Neural cell (in vitro differentiated cells): ENCODE data around the gene NOS1AP. TPM values are rescaled to one million over a fixed set of nuclear protein-coding genes. Genes with fewer than 3 reads are reported as not detected.

Source experiments
- H2AFZ ChIP-seq: fragments of 200-600, 300-800 bp; sonication (generic), shearing (Covaris generic); 2 replicates; pipeline ENCODE4 v1.6.0; 2014; ENCODE audit warnings: low read depth, mild to moderate bottlenecking, antibody characterized with exemption, low read length, moderate library complexity
- H3F3A ChIP-seq: fragments of 200-600 bp; shearing (Covaris generic); 2 replicates; pipeline ENCODE4 v1.6.1; 2016; ENCODE audit warnings: mild to moderate bottlenecking, moderate library complexity, mixed read lengths, antibody characterized with exemption, low read length; ENCODE audit not compliant: insufficient read depth, poor library complexity, severe bottlenecking
- H3K27ac ChIP-seq: fragments of 200-600, 300-800 bp; sonication (generic), shearing (Covaris generic); 2 replicates; pipeline ENCODE4 v1.5.1; 2014; ENCODE audit warnings: mild to moderate bottlenecking, low read length, moderate library complexity
- H3K27me3 ChIP-seq: fragments of 300-800, 200-600 bp; sonication (generic), shearing (Covaris generic); 2 replicates; pipeline ENCODE4 v1.6.0; 2014; ENCODE audit warnings: mild to moderate bottlenecking, low read depth, low read length, moderate library complexity; ENCODE audit not compliant: insufficient read depth
- H3K36me3 ChIP-seq: fragments of 300-800, 200-600 bp; sonication (generic), shearing (Covaris generic); 2 replicates; pipeline ENCODE4 v1.5.1; 2014; ENCODE audit warnings: mild to moderate bottlenecking, antibody characterized with exemption, low read length, moderate library complexity; ENCODE audit not compliant: insufficient read depth
- H3K4me2 ChIP-seq: fragments of 300-800, 200-600 bp; sonication (generic), shearing (Covaris generic); 2 replicates; pipeline ENCODE4 v1.6.0; 2014; ENCODE audit warnings: mild to moderate bottlenecking, low read length
- H3K4me3 ChIP-seq: fragments of 300-800, 200-600 bp; sonication (generic), shearing (Covaris generic); 2 replicates; pipeline ENCODE4 v1.5.1; 2014; ENCODE audit warnings: mild to moderate bottlenecking, low read length, moderate library complexity
- H3K79me2 ChIP-seq: fragments of 200-600 bp; shearing (Covaris generic); replicated peaks from 2 replicates; pipeline ENCODE4 v1.6.0; 2014; ENCODE audit warnings: mild to moderate bottlenecking, low read length, moderate library complexity; ENCODE audit not compliant: insufficient read depth
- H3K9ac ChIP-seq: fragments of 300-800, 200-600 bp; sonication (generic), shearing (Covaris generic); 2 replicates; pipeline ENCODE4 v1.6.1; 2016; ENCODE audit warnings: mild to moderate bottlenecking, low read length, mixed read lengths
- H3K9me2 ChIP-seq: fragments of 200-600 bp; shearing (Covaris generic); 2 replicates; pipeline ENCODE4 v1.6.1; 2016; ENCODE audit warnings: mild to moderate bottlenecking, low read length, mixed read lengths; ENCODE audit not compliant: insufficient read depth
- H3K9me3 ChIP-seq: fragments of 200-600, 300-800 bp; sonication (generic), shearing (Covaris generic); 2 replicates; pipeline ENCODE4 v1.6.1; 2016; ENCODE audit warnings: mild to moderate bottlenecking, mixed run types, low read length, moderate library complexity, mixed read lengths
- H4K20me1 ChIP-seq: fragments of 200-600 bp; shearing (Covaris generic); 2 replicates; pipeline ENCODE4 v1.6.1; 2016; ENCODE audit warnings: mild to moderate bottlenecking, mixed run types; ENCODE audit not compliant: insufficient read depth
- EP300 ChIP-seq: fragments of 450-650 bp; conservative IDR thresholded peaks from 2 replicates; pipeline ENCODE4 v1.6.1; 2014; ENCODE audit warnings: antibody characterized with exemption, mild to moderate bottlenecking, moderate library complexity; ENCODE audit not compliant: poor library complexity, severe bottlenecking
- EZH2 ChIP-seq: fragments of 200-600, 300-800 bp; shearing (Covaris generic), sonication (generic); IDR thresholded peaks from 2 replicates; pipeline ENCODE4 v1.6.1; 2014; ENCODE audit warnings: antibody characterized with exemption, low read length, borderline replicate concordance, mild to moderate bottlenecking; ENCODE audit not compliant: insufficient read depth, poor library complexity, severe bottlenecking
- MXI1 ChIP-seq: fragments of 450-650 bp; conservative IDR thresholded peaks from 2 replicates; pipeline ENCODE4 v1.6.1; 2014; ENCODE audit warnings: antibody characterized with exemption, mild to moderate bottlenecking; ENCODE audit not compliant: poor library complexity, severe bottlenecking
- POLR2AphosphoS5 ChIP-seq: IDR thresholded peaks from 2 replicates; pipeline ENCODE4 v1.6.1; 2012
- RAD21 ChIP-seq: fragments of 450-650 bp; conservative IDR thresholded peaks from 2 replicates; pipeline ENCODE4 v1.6.1; 2014; ENCODE audit warnings: antibody characterized with exemption, mild to moderate bottlenecking, moderate library complexity
- REST ChIP-seq: IDR thresholded peaks from 2 replicates; pipeline ENCODE4 v1.6.1; 2012; ENCODE audit warnings: borderline replicate concordance
- SMC3 ChIP-seq: fragments of 450-650 bp; conservative IDR thresholded peaks from 2 replicates; pipeline ENCODE4 v1.6.1; 2014; ENCODE audit warnings: antibody characterized with exemption, mild to moderate bottlenecking, moderate library complexity; ENCODE audit not compliant: poor library complexity
- TAF1 ChIP-seq: IDR thresholded peaks from 2 replicates; pipeline ENCODE4 v1.6.1; 2012; ENCODE audit warnings: low read depth
- polyA plus RNA-seq: library from polyadenylated mRNA; depleted of rRNA; stranded (reverse); fragments of >200 nt; gene quantifications from 2 replicates; pipeline ENCODE4 v1.2.3, GENCODE V29; 2014
- TF ChIP-seq, protein P1 (sequence below): fragments of 450-650 bp; IDR thresholded peaks from 2 replicates; pipeline ENCODE4 v1.5.1; 2014; ENCODE audit warnings: antibody characterized with exemption, mild to moderate bottlenecking, moderate library complexity; ENCODE audit not compliant: poor library complexity, severe bottlenecking

The NOS1AP gene
- polyA plus RNA-seq, 1 donor from 2014 or later = 5.3 TPM

GRCh38 chr1:162166917-162167615 lies 97.6 kb downstream of the NOS1AP start:
- Histone ChIP-seq H3K27ac (peak overlapping the region; percentile 89), H3K27me3 (no peaks in the 10 kb centered on the region), H3K4me3 (peak overlapping the region; percentile 55), H3K79me2 (peaks cover 25% of the 10 kb centered on the region), H2AFZ (no peak overlapping the region), H3K9ac (peak overlapping the region; percentile 63), H3K4me2 (peak overlapping the region; percentile 57), H3K9me3 (no peaks in the 10 kb centered on the region), H3K36me3 (no peaks in the 10 kb centered on the region), H3K9me2 (no peaks in the 10 kb centered on the region), H4K20me1 (no peaks in the 10 kb centered on the region), H3F3A (peaks cover 10% of the 10 kb centered on the region)
- TF ChIP-seq EP300 (peak; percentile 76), MXI1 (peak; percentile 16), RAD21 (no peak), TAF1 (no peak), SMC3 (peak; percentile 40), REST (no peak), EZH2 (no peak), POLR2AphosphoS5 (peak; percentile 73)
- TF ChIP-seq, protein P1, sequence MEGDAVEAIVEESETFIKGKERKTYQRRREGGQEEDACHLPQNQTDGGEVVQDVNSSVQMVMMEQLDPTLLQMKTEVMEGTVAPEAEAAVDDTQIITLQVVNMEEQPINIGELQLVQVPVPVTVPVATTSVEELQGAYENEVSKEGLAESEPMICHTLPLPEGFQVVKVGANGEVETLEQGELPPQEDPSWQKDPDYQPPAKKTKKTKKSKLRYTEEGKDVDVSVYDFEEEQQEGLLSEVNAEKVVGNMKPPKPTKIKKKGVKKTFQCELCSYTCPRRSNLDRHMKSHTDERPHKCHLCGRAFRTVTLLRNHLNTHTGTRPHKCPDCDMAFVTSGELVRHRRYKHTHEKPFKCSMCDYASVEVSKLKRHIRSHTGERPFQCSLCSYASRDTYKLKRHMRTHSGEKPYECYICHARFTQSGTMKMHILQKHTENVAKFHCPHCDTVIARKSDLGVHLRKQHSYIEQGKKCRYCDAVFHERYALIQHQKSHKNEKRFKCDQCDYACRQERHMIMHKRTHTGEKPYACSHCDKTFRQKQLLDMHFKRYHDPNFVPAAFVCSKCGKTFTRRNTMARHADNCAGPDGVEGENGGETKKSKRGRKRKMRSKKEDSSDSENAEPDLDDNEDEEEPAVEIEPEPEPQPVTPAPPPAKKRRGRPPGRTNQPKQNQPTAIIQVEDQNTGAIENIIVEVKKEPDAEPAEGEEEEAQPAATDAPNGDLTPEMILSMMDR = peak; percentile 17

DNA sequence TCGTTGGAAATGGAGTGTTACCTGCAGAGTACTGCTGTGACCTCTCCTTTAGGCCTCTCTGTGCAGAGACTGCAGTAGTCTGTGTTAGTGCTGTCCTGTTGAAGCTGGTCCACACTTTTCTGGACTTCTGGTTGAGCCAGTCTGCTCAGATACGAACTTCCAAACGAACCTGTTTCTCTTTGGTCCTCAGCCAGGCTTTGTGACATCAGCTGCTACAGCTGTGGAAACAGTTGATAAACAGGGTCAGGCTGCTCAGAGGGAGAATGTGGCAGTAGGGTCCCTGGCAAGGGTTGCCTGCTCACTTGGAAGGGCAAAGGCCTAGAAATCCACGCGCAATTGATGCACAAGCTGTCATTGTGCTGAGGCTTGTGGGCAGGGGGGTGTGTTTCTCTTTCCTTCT lies 98.8 kb downstream of the NOS1AP start:
- Histone ChIP-seq H2AFZ (no peak overlapping the region), H3K79me2 (peaks cover 20% of the 10 kb centered on the region), H3K27me3 (no peaks in the 10 kb centered on the region), H3F3A (peaks cover 10% of the 10 kb centered on the region), H3K9me3 (no peaks in the 10 kb centered on the region), H3K9me2 (no peaks in the 10 kb centered on the region), H3K9ac (peak overlapping the region; percentile 63), H4K20me1 (no peaks in the 10 kb centered on the region), H3K4me3 (no peak overlapping the region), H3K27ac (peak overlapping the region; percentile 89), H3K4me2 (no peak overlapping the region), H3K36me3 (no peaks in the 10 kb centered on the region)
- TF ChIP-seq RAD21 (no peak), TAF1 (no peak), EZH2 (no peak), SMC3 (no peak), POLR2AphosphoS5 (no peak), REST (no peak), EP300 (no peak), MXI1 (no peak)
- TF ChIP-seq, protein P1 = no peak
